ENCODE results near the gene NAB2.
"Not testable (repeated sequence)": the region's sequence is repeated elsewhere in the genome, so short reads cannot be mapped to it uniquely, and the experiment has no call there.

The NAB2 gene

GRCh38 chr12:57066245-57066644 lies 22.7 kb upstream of the NAB2 start:
- DNase-seq (ENCODE audit: low spot score) = no peak

- DNase-seq (ENCODE audit: low spot score) = peak; percentile 72
These were observed 19.4 kb upstream of the NAB2 start for GRCh38 chr12:57069523-57069922.

GRCh38 chr12:57072661-57073060 lies 16.3 kb upstream of the NAB2 start:
- DNase-seq (ENCODE audit: low spot score) = no peak

GRCh38 chr12:57073566-57074450 lies 15.1 kb upstream of the NAB2 start:
- not testable (repeated sequence) for DNase-seq (ENCODE audit: low spot score)

DNA sequence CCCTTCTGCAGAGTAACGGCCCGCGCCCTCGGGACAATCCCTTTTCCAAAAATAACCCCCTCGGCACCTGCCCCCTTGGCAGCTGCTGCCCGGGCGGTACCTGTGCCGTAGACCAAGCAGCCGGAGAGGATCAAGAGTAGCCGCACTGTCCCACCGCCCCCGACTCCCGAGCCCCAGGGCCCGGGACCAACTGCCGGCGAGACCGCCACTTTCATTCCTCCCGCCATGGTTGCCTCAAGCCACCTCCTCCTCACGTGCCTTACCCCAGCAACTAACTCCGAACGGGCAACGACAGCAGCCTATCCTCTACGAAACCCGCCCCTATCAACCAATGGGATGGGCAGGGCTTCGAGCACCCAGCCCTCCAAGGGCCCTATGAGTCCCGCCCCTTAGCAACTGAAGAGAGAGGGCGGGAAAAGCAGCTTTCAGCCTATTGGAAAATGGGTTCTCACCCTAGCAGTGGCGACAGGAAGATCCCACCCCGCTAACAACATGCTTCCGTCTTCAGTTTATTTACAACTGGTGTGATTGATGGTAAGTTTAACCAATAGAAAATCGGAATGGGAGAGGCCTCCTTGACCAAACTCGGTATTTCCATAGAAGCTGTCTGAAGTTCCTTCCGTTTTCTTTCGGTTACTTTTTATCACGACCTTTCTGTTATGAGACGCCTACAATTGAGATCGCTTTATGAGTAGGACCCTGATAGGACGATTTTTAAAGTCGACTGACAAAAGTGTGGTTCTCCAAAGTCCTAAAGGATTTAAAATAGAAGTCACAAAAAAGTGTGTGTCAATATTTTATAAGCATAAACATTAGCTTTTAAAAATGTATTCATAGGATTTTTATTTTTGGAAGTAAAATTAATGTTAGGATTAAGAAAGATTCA lies 10.2 kb upstream of the NAB2 start, which contains the start of gene NEMP1:
TSS of gene NEMP1 (minus strand) at position 273 of the 886 bp plus-strand sequence. CDS start at position 227, 46 bp downstream.
- DNase-seq (ENCODE audit: low spot score) = peak; percentile 96

GRCh38 chr12:57079821-57080220 lies 9.1 kb upstream of the NAB2 start:
- no peak for DNase-seq (ENCODE audit: low spot score)

DNA sequence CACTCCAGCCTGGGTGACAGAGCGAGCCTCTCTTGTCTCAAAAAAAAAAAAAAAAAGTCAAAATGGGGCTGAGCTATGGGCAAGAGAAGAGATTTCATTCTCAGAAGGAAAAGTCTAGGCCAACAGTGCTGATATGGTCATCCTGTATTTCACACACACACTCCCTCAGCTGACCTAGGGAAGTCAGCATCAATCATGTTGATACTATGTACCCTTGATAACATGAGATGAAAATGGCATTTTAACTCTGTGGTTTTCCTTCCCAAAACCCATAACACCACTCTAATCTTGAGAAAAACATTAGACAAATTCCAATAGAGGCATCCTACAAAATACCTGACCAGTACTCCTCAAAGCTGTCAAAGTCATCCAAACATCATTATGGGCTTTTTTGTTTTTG lies 8.1 kb upstream of the NAB2 start:
- no peak for DNase-seq (ENCODE audit: low spot score)

DNA sequence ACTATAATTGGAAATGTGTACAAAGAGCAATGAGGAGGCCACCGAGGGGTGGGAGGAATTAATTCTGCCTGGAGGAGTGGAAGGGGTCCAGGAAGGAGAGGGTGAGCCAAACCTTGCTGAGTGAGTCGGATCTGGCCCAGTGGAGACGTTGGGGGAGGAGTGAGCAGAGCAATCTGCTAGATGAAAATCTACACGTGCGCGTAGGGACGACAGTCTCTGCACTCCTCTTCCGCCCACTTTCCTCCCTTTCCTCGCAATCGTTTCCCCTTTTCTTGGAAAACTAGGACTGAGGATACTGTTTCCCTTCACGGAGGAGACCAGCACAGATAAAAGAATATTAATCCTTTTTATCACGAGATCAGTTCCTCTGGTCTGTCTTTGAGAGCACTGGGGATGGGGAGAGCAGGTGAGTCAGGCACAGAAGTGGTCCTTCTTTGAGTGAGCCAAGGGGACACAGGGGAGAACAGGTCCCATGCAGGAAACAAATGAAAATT lies 2.9 kb upstream of the NAB2 start:
- peak; percentile 66 for DNase-seq (ENCODE audit: low spot score)

- peak; percentile 73 for DNase-seq (ENCODE audit: low spot score)
These were observed 2.4 kb upstream of the NAB2 start for GRCh38 chr12:57086493-57087009.

GRCh38 chr12:57087010-57087690 lies 1.8 kb upstream of the NAB2 start:
- DNase-seq (ENCODE audit: low spot score) = peak; percentile 89

DNA sequence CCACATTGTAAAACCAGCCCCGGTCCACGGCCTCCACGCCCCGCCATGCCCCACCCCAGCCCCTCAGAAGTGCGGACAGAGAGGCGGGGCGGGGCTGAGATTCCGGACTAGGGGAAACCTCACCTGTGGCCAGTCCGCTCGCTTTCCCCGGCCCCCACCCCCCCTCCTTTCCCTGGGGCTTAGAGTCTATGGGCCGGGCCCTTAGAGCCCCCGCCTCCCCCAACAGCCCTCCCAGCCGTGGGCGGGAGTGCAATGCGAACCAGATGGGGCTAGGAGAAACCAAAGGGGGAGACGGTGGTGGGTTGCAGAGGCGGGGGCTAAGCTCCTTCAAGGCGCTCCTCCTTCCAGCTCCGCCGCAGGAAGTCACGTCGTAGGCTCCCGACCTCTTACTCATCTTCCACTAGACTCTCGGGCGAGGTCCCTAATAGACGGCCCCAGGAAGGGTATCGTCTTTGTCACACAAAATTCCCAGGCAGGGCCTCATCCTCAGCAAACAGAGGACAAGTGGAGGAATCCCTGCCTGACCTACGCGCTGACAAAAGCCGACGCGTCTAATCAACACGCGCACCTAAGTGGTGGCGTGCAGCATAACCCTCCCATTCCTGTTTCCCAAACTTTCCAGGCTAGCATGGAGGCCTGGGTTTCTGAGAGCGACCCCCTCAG lies 1.1 kb upstream of the NAB2 start:
- DNase-seq (ENCODE audit: low spot score) = peak; percentile 87

- peak; percentile 64 for DNase-seq (ENCODE audit: low spot score)
These were observed 644 bp downstream of the NAB2 start for GRCh38 chr12:57089271-57090245.

DNA sequence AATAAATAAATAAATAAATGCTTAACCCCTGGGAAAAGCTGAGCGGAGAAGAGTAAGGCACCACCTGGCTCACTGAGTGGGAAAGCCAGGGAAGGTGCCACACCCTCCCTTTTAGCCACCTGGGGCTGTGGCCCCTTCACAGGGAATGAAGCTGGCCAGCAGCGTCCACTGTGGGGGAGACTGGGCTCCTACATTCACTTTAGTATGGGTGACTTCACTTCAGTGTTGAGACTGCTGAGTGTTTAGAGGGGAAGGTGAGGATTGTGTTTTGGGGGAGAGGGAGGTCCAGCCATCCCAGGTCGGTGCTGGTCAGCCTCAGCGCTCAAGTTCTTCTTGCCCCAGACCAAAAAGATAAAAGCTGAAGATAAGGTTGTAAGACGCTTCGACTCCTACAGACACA lies 1.6 kb downstream of the NAB2 start:
- DNase-seq (ENCODE audit: low spot score) = no peak

DNA sequence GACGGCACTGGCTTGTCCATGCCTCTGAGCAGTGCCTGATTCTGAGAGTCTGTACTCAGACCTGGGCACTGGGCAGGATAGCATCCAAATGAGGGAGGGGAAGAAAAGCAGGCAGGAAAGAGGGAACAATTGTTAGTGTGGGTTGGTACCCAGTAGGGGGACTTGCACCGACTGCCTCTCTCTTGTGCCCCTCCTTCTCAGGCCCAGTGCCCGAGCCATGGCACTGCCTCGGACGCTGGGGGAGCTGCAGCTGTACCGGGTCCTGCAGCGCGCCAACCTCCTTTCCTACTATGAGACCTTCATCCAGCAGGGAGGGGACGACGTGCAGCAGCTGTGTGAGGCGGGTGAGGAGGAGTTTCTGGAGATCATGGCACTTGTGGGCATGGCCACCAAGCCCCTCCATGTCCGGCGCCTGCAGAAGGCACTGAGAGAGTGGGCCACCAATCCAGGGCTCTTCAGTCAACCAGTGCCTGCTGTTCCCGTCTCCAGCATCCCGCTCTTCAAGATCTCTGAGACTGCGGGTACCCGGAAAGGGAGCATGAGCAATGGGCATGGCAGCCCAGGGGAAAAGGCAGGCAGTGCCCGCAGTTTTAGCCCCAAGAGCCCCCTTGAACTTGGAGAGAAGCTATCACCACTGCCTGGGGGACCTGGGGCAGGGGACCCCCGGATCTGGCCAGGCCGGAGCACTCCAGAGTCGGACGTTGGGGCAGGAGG lies 2.2 kb downstream of the NAB2 start:
- DNase-seq (ENCODE audit: low spot score) = no peak

DNA sequence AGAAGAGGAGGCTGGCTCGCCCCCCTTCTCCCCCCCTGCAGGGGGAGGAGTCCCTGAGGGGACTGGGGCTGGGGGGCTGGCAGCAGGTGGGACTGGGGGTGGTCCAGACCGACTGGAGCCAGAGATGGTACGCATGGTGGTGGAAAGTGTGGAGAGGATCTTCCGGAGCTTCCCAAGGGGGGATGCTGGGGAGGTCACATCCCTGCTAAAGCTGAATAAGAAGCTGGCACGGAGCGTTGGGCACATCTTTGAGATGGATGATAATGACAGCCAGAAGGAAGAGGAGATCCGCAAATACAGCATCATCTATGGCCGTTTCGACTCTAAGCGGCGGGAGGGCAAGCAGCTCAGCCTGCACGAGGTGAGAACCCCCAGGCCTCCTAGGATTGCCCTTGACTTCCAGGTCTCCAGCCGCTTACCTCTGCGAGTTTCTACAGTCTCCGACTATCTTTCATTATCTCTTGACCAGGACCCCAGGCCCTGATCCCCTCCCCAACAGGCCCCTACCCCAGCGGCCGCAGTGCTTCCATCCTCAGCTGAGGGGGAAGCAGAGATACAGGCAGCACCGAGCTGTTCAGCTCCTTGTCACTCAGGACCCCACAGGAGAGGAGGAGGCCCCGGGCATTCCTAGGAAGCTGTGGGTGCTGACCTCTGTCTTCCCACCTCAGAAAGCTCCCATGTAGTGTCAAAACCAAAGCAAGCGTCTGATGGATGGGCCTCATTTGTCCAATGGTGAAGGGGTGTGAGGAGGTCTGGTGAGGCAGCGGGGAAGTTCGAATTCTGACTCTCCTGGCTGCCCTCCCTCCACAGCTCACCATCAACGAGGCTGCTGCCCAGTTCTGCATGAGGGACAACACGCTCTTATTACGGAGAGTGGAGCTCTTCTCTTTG lies 3.0 kb downstream of the NAB2 start:
- no peak for DNase-seq (ENCODE audit: low spot score)

GRCh38 chr12:57092529-57092862 lies 3.6 kb downstream of the NAB2 start:
- no peak for DNase-seq (ENCODE audit: low spot score)

DNA sequence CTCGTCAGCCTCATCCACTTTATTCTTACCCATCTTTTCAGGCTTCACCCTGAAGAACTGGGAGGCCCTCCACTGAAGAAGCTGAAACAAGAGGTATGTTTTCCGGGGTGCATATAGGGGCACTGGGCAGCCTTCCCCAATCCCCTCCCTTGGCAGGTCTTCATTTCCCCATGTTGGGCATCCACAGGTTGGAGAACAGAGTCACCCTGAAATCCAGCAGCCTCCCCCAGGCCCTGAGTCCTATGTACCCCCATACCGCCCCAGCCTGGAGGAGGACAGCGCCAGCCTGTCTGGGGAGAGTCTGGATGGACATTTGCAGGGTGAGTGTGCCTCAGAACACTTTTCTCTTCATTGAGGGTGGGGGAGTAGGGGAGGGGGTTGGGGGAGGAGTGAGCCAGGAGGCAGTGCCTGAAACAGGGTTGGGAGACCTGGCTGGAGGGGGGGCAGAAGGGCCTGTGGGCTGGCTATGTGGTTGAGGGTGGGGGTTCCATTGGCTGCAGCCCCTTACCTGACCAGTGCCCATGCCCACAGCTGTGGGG lies 4.0 kb downstream of the NAB2 start:
- DNase-seq (ENCODE audit: low spot score) = no peak
